GM19324 (cell line): Measurements from ENCODE around the gene SLC16A3.
"Not testable (repeated sequence)": the region's sequence is repeated elsewhere in the genome, so short reads cannot be mapped to it uniquely, and the experiment has no call there.

Experiments used
- ATAC-seq: cut with Tn5 transposase; IDR thresholded peaks from one replicate; pipeline ENCODE4 v1.9.1; 2021; ENCODE audit warnings: mild to moderate bottlenecking, moderate library complexity; ENCODE audit not compliant: unreplicated experiment, low FRiP score

The SLC16A3 gene

GRCh38 chr17:82259972-82260961, 31.4 kb downstream of the SLC16A3 start:
- not testable (repeated sequence) for ATAC-seq

- no peak for ATAC-seq
Measured at GRCh38 chr17:82262344-82262743, 33.5 kb downstream of the SLC16A3 start.

GRCh38 chr17:82263641-82264040, 34.8 kb downstream of the SLC16A3 start:
- ATAC-seq: no peak

- no peak for ATAC-seq
Measured at GRCh38 chr17:82266142-82266541, 37.3 kb downstream of the SLC16A3 start.

- no peak for ATAC-seq
Measured at GRCh38 chr17:82267575-82268379, 38.9 kb downstream of the SLC16A3 start.

- no peak for ATAC-seq
Measured at GRCh38 chr17:82269138-82269881, 40.5 kb downstream of the SLC16A3 start.

GRCh38 chr17:82269882-82270500, 41.1 kb downstream of the SLC16A3 start:
- no peak for ATAC-seq

GRCh38 chr17:82270651-82271050, 41.8 kb downstream of the SLC16A3 start:
- no peak for ATAC-seq

GRCh38 chr17:82271401-82271800, 42.6 kb downstream of the SLC16A3 start:
- ATAC-seq: no peak

- ATAC-seq: no peak
Measured at GRCh38 chr17:82272495-82273326, 43.9 kb downstream of the SLC16A3 start.

- ATAC-seq: peak; percentile 80
Measured at GRCh38 chr17:82273327-82274133, 44.7 kb downstream of the SLC16A3 start, which contains the start of gene CSNK1D. TSS of gene CSNK1D (minus strand) at chr17:82273700. CDS start at chr17:82273381, 319 bp downstream.

GRCh38 chr17:82274134-82275020, 45.5 kb downstream of the SLC16A3 start:
- no peak for ATAC-seq

- ATAC-seq: no peak
Measured at GRCh38 chr17:82275326-82275725, 46.5 kb downstream of the SLC16A3 start.

GRCh38 chr17:82276938-82277337, 48.1 kb downstream of the SLC16A3 start:
- ATAC-seq: no peak

- no peak for ATAC-seq
Measured at GRCh38 chr17:82277851-82278250, 49.0 kb downstream of the SLC16A3 start.

GRCh38 chr17:82278308-82278707, 49.5 kb downstream of the SLC16A3 start:
- no peak for ATAC-seq

- no peak for ATAC-seq
Measured at GRCh38 chr17:82278786-82279391, 50.0 kb downstream of the SLC16A3 start.
